HG03097 (cell line): Measurements from ENCODE around the gene INKA1.
"Not testable (repeated sequence)": the region's sequence is repeated elsewhere in the genome, so short reads cannot be mapped to it uniquely, and the experiment has no call there.

Experiments
- ATAC-seq: cut with Tn5 transposase; IDR thresholded peaks from one replicate; pipeline ENCODE4 v1.9.1; 2021; ENCODE audit not compliant: unreplicated experiment, low FRiP score

The INKA1 gene

DNA sequence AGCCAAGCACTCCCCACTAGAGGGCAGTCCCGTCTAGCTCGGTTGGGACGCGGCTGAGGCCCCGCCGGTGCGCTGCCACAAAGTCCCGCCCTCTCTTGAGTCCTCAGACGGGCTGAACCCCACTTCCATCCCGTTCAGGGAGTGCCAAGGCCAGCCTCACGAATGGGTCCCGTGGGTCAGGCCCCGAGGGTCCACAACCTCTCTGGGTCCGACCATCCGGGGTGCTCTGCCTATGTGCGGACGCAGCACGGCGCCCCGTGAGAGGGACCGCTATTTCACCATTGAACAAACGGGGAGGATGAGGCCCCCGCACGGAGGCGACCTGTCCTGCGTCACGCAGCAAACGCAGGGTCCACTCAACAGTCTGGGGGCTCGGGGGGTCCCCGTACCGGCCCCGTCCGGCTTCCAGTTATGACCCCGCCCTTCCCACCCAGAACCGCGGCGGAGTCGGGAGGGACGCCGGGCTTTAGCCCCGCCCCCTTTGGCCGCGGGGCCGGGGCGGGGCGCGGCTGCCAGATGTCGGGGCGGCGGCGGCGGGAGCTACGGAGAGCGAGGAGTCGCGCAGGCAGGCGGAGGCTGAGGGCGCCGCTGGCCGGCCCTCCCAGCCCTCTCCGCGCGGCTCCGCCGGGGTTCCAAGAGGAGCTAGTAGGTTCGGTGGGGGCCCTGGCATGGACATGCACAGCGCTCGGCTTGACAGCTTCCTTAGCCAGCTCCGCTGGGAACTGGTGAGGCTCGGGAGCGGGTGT, at the start of gene INKA1:
Gene INKA1, plus strand, starts transcription at position 543 of the 746 bp plus-strand sequence. Its CDS starts 132 bp downstream, at position 675.
- ATAC-seq, result peak; percentile 46

DNA sequence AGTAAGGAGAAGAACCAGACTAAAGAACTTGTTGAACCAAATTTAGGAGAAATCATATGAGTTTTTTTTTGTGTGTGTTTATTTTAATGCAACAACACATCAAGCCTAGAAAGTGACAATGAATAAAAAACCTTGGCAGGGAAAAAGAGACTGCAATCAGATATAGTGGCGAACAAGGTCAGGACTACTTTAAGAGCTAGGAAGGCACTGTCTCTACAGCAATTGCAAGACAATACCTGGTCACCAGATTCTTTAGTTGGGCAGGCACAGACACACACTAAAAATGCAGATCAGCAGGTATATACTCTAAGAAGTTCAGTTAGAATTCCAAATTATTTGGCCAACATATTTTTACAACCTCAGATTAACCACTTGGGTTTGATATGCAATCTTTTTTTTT, 48.5 kb upstream of the INKA1 start:
- ATAC-seq, result no peak

DNA sequence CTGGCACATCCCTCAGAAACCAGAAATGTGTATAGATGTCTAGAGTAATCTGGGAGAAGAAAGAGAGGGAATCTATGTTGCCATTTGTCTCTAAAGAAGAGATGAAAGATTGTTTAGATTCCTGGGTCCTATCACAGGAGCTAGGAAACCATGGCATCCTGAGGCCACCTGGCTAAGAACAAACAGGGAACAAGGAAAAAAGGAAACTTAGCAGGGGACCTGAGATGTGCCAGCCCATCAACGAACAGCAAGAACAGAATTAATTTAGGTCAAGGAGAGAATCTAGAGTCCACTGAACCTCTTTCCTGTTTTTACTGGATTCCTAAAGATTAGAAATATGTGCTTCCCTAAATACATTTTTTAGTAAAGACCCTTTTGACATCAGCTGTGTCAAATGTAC, 47.0 kb upstream of the INKA1 start:
- ATAC-seq, result no peak

GRCh38 chr3:49757197-49757596, 45.9 kb upstream of the INKA1 start:
- no peak for ATAC-seq

DNA sequence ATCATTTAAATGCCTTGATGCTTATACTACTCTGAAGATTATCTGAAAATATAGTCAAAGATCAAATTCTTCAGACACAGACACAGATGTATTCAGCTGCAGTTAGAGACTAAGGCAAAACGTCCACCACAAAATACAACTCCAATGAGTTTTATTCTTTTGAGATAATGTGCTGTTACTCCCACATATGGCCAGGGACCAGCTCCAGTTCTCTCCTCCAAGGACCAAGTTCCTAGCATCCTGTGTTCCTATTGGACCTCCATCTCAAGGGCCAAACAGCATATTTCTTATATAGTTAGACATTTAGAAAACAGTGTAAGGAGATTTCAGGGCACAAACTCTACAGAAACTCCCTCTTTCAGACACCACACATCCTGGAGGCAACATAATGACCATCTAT, 43.8 kb upstream of the INKA1 start:
- no peak for ATAC-seq

- ATAC-seq, result no peak
These were observed 41.4 kb upstream of the INKA1 start for GRCh38 chr3:49761661-49762060.

DNA sequence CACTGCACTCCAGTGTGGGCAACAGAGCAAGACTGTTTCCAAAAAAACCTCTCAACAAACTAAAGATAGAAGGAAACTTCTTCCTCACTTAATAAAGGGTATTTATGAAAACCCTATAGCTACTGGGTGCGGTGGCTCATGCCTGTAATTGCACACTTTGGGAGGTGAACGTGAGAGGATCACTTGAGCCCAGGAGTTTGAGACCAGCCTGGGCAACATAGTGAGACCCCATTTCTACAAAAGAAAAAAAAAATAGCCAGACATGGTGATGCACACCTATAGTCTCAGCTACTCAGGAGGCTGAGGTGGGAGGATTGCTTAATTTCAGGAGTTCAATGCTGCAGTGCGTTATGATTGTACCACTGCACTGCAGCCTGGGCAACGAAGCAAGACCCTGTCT, 39.1 kb upstream of the INKA1 start:
- no peak for ATAC-seq

- ATAC-seq, result no peak
These were observed 33.7 kb upstream of the INKA1 start for GRCh38 chr3:49769286-49769915.

DNA sequence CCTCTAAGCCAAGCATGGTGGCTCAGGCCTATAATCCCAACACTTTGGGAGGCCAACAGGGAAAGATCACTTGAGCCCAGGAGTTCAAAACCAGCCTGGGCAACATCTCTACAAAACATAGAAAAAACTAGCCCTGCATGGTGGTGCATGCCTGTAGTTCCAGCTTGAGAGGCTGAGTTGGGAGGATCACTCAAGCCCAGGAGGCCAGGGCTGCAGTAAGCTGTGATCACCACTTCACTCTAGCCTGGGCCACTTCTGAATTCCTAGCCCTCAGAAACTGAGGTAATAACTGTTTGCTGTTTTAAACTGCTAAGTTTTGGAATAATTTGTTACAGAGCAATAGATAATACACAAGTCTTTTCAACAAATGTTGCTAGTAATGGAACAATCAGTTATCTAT, 33.1 kb upstream of the INKA1 start:
- no peak for ATAC-seq

DNA sequence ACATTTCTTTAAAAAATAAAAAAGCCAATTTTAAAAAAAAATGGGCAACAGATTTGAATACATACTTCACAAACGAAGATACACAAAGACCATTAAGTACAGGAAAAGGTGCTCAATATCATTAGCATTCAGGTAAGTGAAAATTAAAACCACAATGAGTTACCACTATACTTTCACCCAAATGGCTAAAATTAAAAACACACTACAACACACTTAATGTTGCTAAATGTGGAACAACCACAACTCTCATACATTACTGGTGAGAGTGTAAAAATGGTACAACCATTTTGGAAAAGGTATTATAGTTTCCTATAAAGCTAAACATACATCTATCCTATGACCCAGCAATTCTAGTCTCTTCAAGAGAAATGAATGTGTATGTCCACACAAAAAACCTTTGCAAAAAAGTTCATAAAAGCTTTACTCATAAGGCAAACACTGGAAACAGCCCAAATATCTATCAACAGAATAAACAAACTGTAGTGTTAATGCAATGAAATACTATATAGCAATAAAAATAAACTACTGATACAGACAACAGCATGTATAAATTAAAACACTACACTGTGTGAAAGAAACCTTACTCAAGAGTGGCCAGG, 31.6 kb upstream of the INKA1 start:
- ATAC-seq, result no peak

GRCh38 chr3:49772703-49773102, 30.4 kb upstream of the INKA1 start:
- no peak for ATAC-seq

DNA sequence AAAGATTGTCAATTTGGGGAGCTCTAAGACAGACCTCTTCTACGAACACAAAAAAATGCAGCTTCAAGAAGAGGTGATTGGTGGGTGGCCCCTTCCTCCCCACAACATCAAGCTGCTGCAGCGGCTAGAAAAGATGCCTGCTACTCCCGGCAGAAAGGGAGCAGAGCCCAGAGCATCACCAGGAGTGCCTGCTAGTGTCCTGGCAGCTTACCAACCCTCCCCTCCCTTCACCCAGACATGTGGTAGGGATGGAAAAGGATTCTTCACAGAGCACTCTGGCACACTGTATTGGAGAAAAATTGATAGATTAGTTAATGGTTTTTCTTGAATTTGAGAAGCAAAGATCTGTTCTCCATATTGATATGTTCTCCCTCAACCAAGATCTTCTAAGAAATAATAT, 27.5 kb upstream of the INKA1 start:
- no peak for ATAC-seq

DNA sequence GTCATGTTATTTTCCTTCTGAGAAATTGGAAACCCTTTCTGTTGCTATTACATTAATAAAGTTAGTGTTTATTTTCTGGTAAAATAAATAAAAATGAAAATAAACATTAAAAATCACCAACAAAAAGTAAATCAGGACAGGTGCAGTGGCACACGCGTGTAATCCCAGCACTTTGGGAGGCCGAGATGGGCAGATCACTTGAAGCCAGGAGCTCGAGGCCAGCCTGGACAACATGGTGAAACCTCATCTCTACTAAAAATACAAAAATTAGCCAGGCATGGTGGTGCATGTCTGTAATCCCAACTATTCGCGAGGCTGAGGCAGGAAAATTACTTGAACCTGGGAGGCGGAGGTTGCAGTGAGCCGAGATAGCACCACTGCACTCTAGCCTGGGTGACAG, 27.0 kb upstream of the INKA1 start:
- ATAC-seq, result not testable (repeated sequence)

DNA sequence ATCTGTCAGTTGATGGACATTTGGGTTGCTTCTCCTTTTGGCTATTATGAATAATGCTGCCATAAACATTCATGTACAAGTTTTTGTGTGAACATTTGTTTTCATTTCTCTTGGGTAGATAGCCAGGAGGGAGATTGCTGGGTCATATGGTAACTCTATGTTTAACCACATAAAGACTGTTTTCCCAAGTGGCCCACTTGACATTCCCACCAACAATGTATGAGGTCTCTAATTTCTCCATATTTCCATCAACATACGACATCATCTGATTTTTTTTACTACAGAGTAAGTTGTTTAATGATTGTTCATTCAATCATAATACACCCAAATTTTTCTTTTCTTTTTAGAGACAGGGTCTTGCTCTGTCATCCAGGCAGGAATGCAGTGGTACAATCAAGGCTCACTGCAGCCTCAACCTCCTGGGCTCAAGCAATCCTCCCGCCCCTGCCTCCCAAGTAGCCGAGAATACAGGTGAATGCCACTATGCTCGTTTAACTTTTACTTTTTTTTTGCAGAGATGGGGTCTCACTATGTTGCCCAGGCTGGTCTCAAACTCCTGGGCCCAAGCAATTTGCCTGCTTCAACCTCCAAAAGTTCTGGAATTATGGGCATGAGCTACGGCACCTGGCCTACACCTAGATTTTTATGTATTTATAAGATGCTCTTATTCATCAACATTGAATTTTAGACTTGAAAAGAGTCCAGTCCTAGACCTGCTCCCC, 23.5 kb upstream of the INKA1 start:
- no peak for ATAC-seq

- ATAC-seq, result no peak
These were observed 22.7 kb upstream of the INKA1 start for GRCh38 chr3:49780080-49780974.

GRCh38 chr3:49780975-49781365, 22.1 kb upstream of the INKA1 start:
- ATAC-seq, result not testable (repeated sequence)

GRCh38 chr3:49781415-49782199, 21.5 kb upstream of the INKA1 start:
- no peak for ATAC-seq

DNA sequence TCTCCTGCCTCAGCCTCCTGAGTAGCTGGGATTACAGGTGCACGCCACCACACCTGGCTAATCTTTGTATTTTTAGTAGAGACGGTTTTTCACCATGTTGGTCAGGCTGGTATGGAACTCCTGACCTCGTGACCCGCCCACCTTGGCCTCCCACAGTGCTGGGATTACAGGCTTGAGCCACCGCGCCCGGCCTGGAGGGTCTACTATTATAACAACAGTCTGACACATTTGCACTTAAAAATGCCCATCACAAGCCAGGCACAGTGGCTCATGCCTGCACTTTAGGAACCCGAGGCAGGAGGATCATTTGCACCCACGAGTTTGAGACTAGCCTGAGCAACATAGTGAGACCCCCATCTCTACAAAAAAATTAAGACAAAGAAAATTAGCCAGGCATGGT, 20.8 kb upstream of the INKA1 start:
- ATAC-seq, result not testable (repeated sequence)

GRCh38 chr3:49785565-49786356, 17.3 kb upstream of the INKA1 start:
- ATAC-seq, result peak; percentile 37
